Activated CD8-positive, alpha-beta memory T cell treated with anti-CD3 and anti-CD28 coated beads for 48 hours (primary cell): ENCODE measurements around the gene CD37.

Experiments used
- DNase-seq, 3 experiments: peaks; one replicate each; pipeline ENCODE4 v3.0.0-alpha.2; 2020; ENCODE audit warnings: low read depth in 2 of 3, low spot score in 2 of 3

The CD37 gene

GRCh38 chr19:49374665-49375434 lies 39.6 kb downstream of the CD37 start:
- DNase-seq = no peak

GRCh38 chr19:49378512-49378911 lies 43.3 kb downstream of the CD37 start:
- no peak for DNase-seq

- DNase-seq = no peak
Observed at GRCh38 chr19:49380391-49380790, 45.2 kb downstream of the CD37 start.

GRCh38 chr19:49382639-49383038 lies 47.4 kb downstream of the CD37 start:
- DNase-seq = no peak

- DNase-seq = no peak
Observed at GRCh38 chr19:49383599-49383998, 48.4 kb downstream of the CD37 start.

- peak; percentile 57 to 75 (median 57) for DNase-seq
Observed at GRCh38 chr19:49387936-49388372, 52.7 kb downstream of the CD37 start, which contains the start of gene KASH5. Gene KASH5 (plus strand): TSS chr19:49388249. CDS start chr19:49390884, 2,635 bp downstream.

- no peak for DNase-seq
Observed at GRCh38 chr19:49389406-49389805, 54.2 kb downstream of the CD37 start.
